Measurements from ENCODE around the gene TPM2. TPM values are rescaled to one million over a fixed set of nuclear protein-coding genes. Genes with fewer than 3 reads are reported as not detected.

Gene TPM2
- total RNA-seq, 1 donor: 911 TPM

- Histone ChIP-seq H3K4me3 (ENCODE audit: insufficient read depth, low read length) (no peak overlapping the region), H3K9me3 (ENCODE audit: low read depth, low read length) (no peaks in the 10 kb centered on the region), H3K4me1 (ENCODE audit: insufficient read depth, low read length) (no peaks in the 10 kb centered on the region), H3K36me3 (ENCODE audit: insufficient read depth, low read length) (peaks cover 100% of the 10 kb centered on the region), H3K27ac (ENCODE audit: low read depth, low read length) (no peak overlapping the region), H2AFZ (ENCODE audit: low read length) (no peak overlapping the region), H3K4me2 (ENCODE audit: insufficient read depth, low read length) (no peak overlapping the region), H3K27me3 (ENCODE audit: insufficient read depth, low read length) (no peaks in the 10 kb centered on the region), H4K20me1 (ENCODE audit: insufficient read depth, low read length) (peaks cover 48% of the 10 kb centered on the region), H3K79me2 (ENCODE audit: insufficient read depth, low read length) (peaks cover 68% of the 10 kb centered on the region)
- TF ChIP-seq CTCF (IDR thresholded peaks at IDR 0.05; ENCODE audit: extremely low read depth, low read depth, low read length): no peak
- DNase-seq (ENCODE audit: insufficient read length, low spot score, missing footprints): peak; percentile 54
Observed at GRCh38 chr9:35717132-35717870, 27.6 kb upstream of the TPM2 start.

DNA sequence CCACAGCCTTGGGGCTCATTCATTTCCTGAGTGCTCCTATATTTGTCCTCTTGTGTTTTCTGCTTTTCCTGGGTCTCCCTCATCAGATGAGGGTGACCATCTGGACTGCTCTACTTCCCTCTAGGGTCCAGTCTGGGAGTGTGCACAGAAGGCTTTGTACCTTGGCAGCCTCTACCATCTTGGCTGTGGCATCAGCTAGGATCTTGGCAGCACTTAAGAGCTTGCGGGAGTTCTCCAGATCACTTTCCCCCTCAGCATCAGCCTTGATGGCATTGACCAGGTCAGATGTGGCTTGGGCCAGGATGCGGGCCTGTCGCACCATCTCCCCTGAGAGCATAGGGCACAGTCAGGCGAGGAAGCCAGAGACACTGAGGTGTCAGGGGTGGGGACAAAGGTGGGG, 26.5 kb upstream of the TPM2 start:
- H3K79me2 ChIP-seq (ENCODE audit: insufficient read depth, low read length): peaks cover 62% of the 10 kb centered on the region
- no peaks in the 10 kb centered on the region for H3K4me1 ChIP-seq (ENCODE audit: insufficient read depth, low read length)
- no peak for TF ChIP-seq CTCF (IDR thresholded peaks at IDR 0.05; ENCODE audit: extremely low read depth, low read depth, low read length)
- no peaks in the 10 kb centered on the region for H3K27me3 ChIP-seq (ENCODE audit: insufficient read depth, low read length)
- H4K20me1 ChIP-seq (ENCODE audit: insufficient read depth, low read length): peaks cover 48% of the 10 kb centered on the region
- H3K4me3 ChIP-seq (ENCODE audit: insufficient read depth, low read length): no peak overlapping the region
- H3K36me3 ChIP-seq (ENCODE audit: insufficient read depth, low read length): peaks cover 100% of the 10 kb centered on the region
- no peak overlapping the region for H3K4me2 ChIP-seq (ENCODE audit: insufficient read depth, low read length)
- peak overlapping the region; percentile 3 for H3K27ac ChIP-seq (ENCODE audit: low read depth, low read length)
- DNase-seq (ENCODE audit: insufficient read length, low spot score, missing footprints): peak; percentile 51
- H3K9me3 ChIP-seq (ENCODE audit: low read depth, low read length): no peaks in the 10 kb centered on the region
- no peak overlapping the region for H2AFZ ChIP-seq (ENCODE audit: low read length)

DNA sequence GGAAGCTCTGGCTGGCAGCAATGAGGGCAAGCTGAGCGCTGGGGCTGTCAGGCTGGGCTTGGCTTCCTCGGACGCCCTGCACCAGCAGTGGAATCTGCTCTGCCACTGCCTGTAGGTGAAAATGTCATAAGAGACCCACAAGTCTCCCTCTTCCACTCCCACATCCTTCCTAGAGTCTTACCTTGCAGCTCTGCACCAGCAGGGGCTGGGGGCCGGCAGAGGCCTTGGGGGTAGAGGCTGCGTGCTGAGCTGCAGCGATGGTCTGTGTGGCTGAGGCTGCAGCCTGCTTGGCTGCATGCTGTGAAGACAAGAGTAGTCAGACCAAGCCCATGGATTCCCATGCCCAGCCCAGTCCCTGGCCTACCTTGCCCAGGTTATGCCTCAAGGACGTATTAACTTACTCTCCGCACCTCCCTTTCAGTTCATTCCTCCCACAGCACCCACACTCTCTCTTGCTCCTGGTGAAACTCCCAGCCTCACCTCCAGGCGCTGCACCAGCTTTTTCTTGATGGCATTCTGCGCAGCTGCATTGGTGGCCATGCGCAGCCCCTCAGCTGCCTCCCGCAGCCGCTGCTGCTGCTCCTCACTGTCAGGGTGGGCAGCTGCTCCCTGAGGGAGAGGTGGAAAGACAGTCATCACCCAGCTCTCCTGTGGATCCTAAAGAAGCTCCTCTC, 25.0 kb upstream of the TPM2 start:
- H3K27me3 ChIP-seq (ENCODE audit: insufficient read depth, low read length): no peaks in the 10 kb centered on the region
- H2AFZ ChIP-seq (ENCODE audit: low read length): no peak overlapping the region
- no peak overlapping the region for H3K4me2 ChIP-seq (ENCODE audit: insufficient read depth, low read length)
- H3K27ac ChIP-seq (ENCODE audit: low read depth, low read length): no peak overlapping the region
- TF ChIP-seq CTCF (IDR thresholded peaks at IDR 0.05; ENCODE audit: extremely low read depth, low read depth, low read length): no peak
- H3K4me1 ChIP-seq (ENCODE audit: insufficient read depth, low read length): no peaks in the 10 kb centered on the region
- H4K20me1 ChIP-seq (ENCODE audit: insufficient read depth, low read length): peaks cover 46% of the 10 kb centered on the region
- peaks cover 99% of the 10 kb centered on the region for H3K36me3 ChIP-seq (ENCODE audit: insufficient read depth, low read length)
- peaks cover 54% of the 10 kb centered on the region for H3K79me2 ChIP-seq (ENCODE audit: insufficient read depth, low read length)
- peak; percentile 10 for DNase-seq (ENCODE audit: insufficient read length, low spot score, missing footprints)
- H3K4me3 ChIP-seq (ENCODE audit: insufficient read depth, low read length): no peak overlapping the region
- H3K9me3 ChIP-seq (ENCODE audit: low read depth, low read length): no peaks in the 10 kb centered on the region

DNA sequence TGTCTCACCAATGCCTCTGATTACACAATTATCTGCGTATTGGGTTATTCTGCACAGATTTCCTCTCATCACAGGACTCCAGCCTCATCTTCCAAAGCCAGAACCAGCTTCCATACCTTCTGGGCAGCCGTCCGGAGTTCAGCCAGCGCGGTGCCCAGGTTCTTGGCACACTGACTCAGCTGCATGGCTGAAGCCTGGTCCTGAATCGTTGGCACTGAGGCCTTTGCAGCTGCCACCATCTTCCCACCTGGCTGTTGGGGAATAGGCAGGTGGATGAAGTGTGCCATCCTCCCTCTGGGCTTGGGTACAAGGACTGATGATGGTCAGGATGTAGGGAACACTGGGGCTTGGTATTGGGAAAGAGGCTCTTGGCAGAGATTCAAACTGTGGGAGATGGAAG, 24.4 kb upstream of the TPM2 start:
- H3K9me3 ChIP-seq (ENCODE audit: low read depth, low read length): no peaks in the 10 kb centered on the region
- TF ChIP-seq CTCF (IDR thresholded peaks at IDR 0.05; ENCODE audit: extremely low read depth, low read depth, low read length): no peak
- H3K79me2 ChIP-seq (ENCODE audit: insufficient read depth, low read length): peaks cover 50% of the 10 kb centered on the region
- H3K4me1 ChIP-seq (ENCODE audit: insufficient read depth, low read length): no peaks in the 10 kb centered on the region
- peaks cover 41% of the 10 kb centered on the region for H4K20me1 ChIP-seq (ENCODE audit: insufficient read depth, low read length)
- no peak overlapping the region for H3K4me2 ChIP-seq (ENCODE audit: insufficient read depth, low read length)
- no peak overlapping the region for H2AFZ ChIP-seq (ENCODE audit: low read length)
- no peak overlapping the region for H3K27ac ChIP-seq (ENCODE audit: low read depth, low read length)
- no peak overlapping the region for H3K4me3 ChIP-seq (ENCODE audit: insufficient read depth, low read length)
- H3K27me3 ChIP-seq (ENCODE audit: insufficient read depth, low read length): no peaks in the 10 kb centered on the region
- DNase-seq (ENCODE audit: insufficient read length, low spot score, missing footprints): peak; percentile 8
- peaks cover 98% of the 10 kb centered on the region for H3K36me3 ChIP-seq (ENCODE audit: insufficient read depth, low read length)
